ENCODE results near the gene NPLOC4. TPM values are rescaled to one million over a fixed set of nuclear protein-coding genes. Genes with fewer than 3 reads are reported as not detected.

NPLOC4 gene
- total and polyA plus RNA-seq, 4 donors, result 26.7 to 94.3 (median 70.6) TPM

- Histone ChIP-seq H3K9me3 (ENCODE audit: control insufficient read depth, low read length) (no peaks in the 10 kb centered on the region), H3K4me3 (ENCODE audit: low read length in 2 of 2) (no peak overlapping the region), H3K27ac (ENCODE audit: low read depth in 1 of 2, low read length in 2 of 2) (no peak overlapping the region), H3K4me1 (ENCODE audit: control insufficient read depth in 1 of 2, insufficient read depth in 2 of 2, low read length in 2 of 2) (no peaks in the 10 kb centered on the region), H3K27me3 (ENCODE audit: control insufficient read depth in 1 of 2, insufficient read depth in 2 of 2, low read length in 1 of 2) (no peaks in the 10 kb centered on the region), H3K36me3 (ENCODE audit: control insufficient read depth in 1 of 2, insufficient read depth in 2 of 2, low read length in 1 of 2) (no peaks in the 10 kb centered on the region)
- WGBS, 2 donors, result 4 to 6% methylated on average over 16 to 17 of the region's 17 CpGs
- intact Hi-C loops (cut with DNase I), result no loop called here
- DNase-seq (peak in 1 of 2 donors; percentile 91), ATAC-seq (ENCODE audit: low FRiP score) (peak; percentile 5)
These were observed 113.4 kb downstream of the NPLOC4 start for GRCh38 chr17:81523402-81524038.

- DNase-seq, result no peak
- WGBS, 2 donors, result 58 to 59% methylated on average over 26 of the region's 26 CpGs
These were observed 114.2 kb downstream of the NPLOC4 start for GRCh38 chr17:81522491-81523401.

GRCh38 chr17:81520021-81520901, 116.7 kb downstream of the NPLOC4 start:
- peaks cover 0 to 1% of the 10 kb centered on the region in 2 donors for H3K4me1 ChIP-seq (ENCODE audit: control insufficient read depth in 1 of 2, insufficient read depth in 2 of 2, low read length in 2 of 2)

More at GRCh38 chr17:81522491-81523401, 114.2 kb downstream of the NPLOC4 start:
- Histone ChIP-seq H3K36me3 (ENCODE audit: control insufficient read depth in 1 of 2, insufficient read depth in 2 of 2, low read length in 1 of 2) (no peaks in the 10 kb centered on the region), H3K27ac (ENCODE audit: low read depth in 1 of 2, low read length in 2 of 2) (no peak overlapping the region), H3K27me3 (ENCODE audit: control insufficient read depth in 1 of 2, insufficient read depth in 2 of 2, low read length in 1 of 2) (no peaks in the 10 kb centered on the region), H3K4me3 (ENCODE audit: low read length in 2 of 2) (no peak overlapping the region), H3K9me3 (ENCODE audit: control insufficient read depth, low read length) (no peaks in the 10 kb centered on the region), H3K4me1 (ENCODE audit: control insufficient read depth in 1 of 2, insufficient read depth in 2 of 2, low read length in 2 of 2) (peaks cover 0 to 1% of the 10 kb centered on the region in 2 donors)
- no peak for ATAC-seq (ENCODE audit: low FRiP score)
- intact Hi-C loops (cut with DNase I), result no loop called here

GRCh38 chr17:81519284-81520020, 117.5 kb downstream of the NPLOC4 start:
- 7 to 8% methylated on average over 54 to 61 of the region's 61 CpGs for WGBS, 2 donors
- DNase-seq (peak in 1 of 2 donors; percentile 89), ATAC-seq (ENCODE audit: low FRiP score) (no peak)
- Histone ChIP-seq H3K9me3 (ENCODE audit: control insufficient read depth, low read length) (no peaks in the 10 kb centered on the region), H3K27me3 (ENCODE audit: control insufficient read depth in 1 of 2, insufficient read depth in 2 of 2, low read length in 1 of 2) (no peaks in the 10 kb centered on the region), H3K4me3 (ENCODE audit: low read length in 2 of 2) (peak overlapping the region; percentile 11 to 37), H3K36me3 (ENCODE audit: control insufficient read depth in 1 of 2, insufficient read depth in 2 of 2, low read length in 1 of 2) (no peaks in the 10 kb centered on the region), H3K4me1 (ENCODE audit: control insufficient read depth in 1 of 2, insufficient read depth in 2 of 2, low read length in 2 of 2) (peaks cover 0 to 1% of the 10 kb centered on the region in 2 donors), H3K27ac (ENCODE audit: low read depth in 1 of 2, low read length in 2 of 2) (no peak overlapping the region)
- intact Hi-C loops (cut with DNase I), result loop anchor here (2.0 to 5.0 kb wide), 2 partner anchors 33 to 83 kb away; partner anchors contain the start of gene FAAP100 (in 1 of the 2)

More at GRCh38 chr17:81520021-81520901, 116.7 kb downstream of the NPLOC4 start:
- no peaks in the 10 kb centered on the region for H3K9me3 ChIP-seq (ENCODE audit: control insufficient read depth, low read length)
- no peak for ATAC-seq (ENCODE audit: low FRiP score)
- intact Hi-C loops (cut with DNase I), result loop anchor here in 1 of 2 donors (2.0 kb wide), 1 partner anchor 33 kb away; the partner anchor contains the start of gene FAAP100
- H3K36me3 ChIP-seq (ENCODE audit: control insufficient read depth in 1 of 2, insufficient read depth in 2 of 2, low read length in 1 of 2), result no peaks in the 10 kb centered on the region
- H3K27me3 ChIP-seq (ENCODE audit: control insufficient read depth in 1 of 2, insufficient read depth in 2 of 2, low read length in 1 of 2), result no peaks in the 10 kb centered on the region
- WGBS, 2 donors, result 80 to 84% methylated on average over 14 of the region's 14 CpGs
- no peak overlapping the region for H3K4me3 ChIP-seq (ENCODE audit: low read length in 2 of 2)
- no peak overlapping the region for H3K27ac ChIP-seq (ENCODE audit: low read depth in 1 of 2, low read length in 2 of 2)
- no peak for DNase-seq

- 1% methylated on average over 30 to 47 of the region's 47 CpGs for WGBS, 2 donors
- intact Hi-C loops (cut with DNase I), result loop anchor here (5.0 kb wide), 1 partner anchor 83 kb away; no protein-coding TSS in a partner anchor
- ATAC-seq (ENCODE audit: low FRiP score) (peak; percentile 41), DNase-seq (peak in 1 of 2 donors; percentile 83)
- no peaks in the 10 kb centered on the region for H3K27me3 ChIP-seq (ENCODE audit: control insufficient read depth in 1 of 2, insufficient read depth in 2 of 2, low read length in 1 of 2)
- peak overlapping the region in 1 of 2 donors; percentile 25 for H3K27ac ChIP-seq (ENCODE audit: low read depth in 1 of 2, low read length in 2 of 2)
- H3K9me3 ChIP-seq (ENCODE audit: control insufficient read depth, low read length), result no peaks in the 10 kb centered on the region
- peak overlapping the region; percentile 37 to 51 for H3K4me3 ChIP-seq (ENCODE audit: low read length in 2 of 2)
- peaks cover 0 to 1% of the 10 kb centered on the region in 2 donors for H3K4me1 ChIP-seq (ENCODE audit: control insufficient read depth in 1 of 2, insufficient read depth in 2 of 2, low read length in 2 of 2)
- H3K36me3 ChIP-seq (ENCODE audit: control insufficient read depth in 1 of 2, insufficient read depth in 2 of 2, low read length in 1 of 2), result no peaks in the 10 kb centered on the region
These were observed 118.1 kb downstream of the NPLOC4 start for GRCh38 chr17:81518785-81519283.

- intact Hi-C loops (cut with DNase I), result loop anchor here (5.0 kb wide), 1 partner anchor 84 kb away; no protein-coding TSS in a partner anchor
- H3K27ac ChIP-seq (ENCODE audit: low read depth in 1 of 2, low read length in 2 of 2), result peak overlapping the region in 1 of 2 donors; percentile 39
- 10 to 12% methylated on average over 22 to 24 of the region's 24 CpGs for WGBS, 2 donors
- DNase-seq, result no peak
- H3K4me3 ChIP-seq (ENCODE audit: low read length in 2 of 2), result peak overlapping the region; percentile 14 to 51
- ATAC-seq (ENCODE audit: low FRiP score), result no peak
- H3K36me3 ChIP-seq (ENCODE audit: control insufficient read depth in 1 of 2, insufficient read depth in 2 of 2, low read length in 1 of 2), result no peaks in the 10 kb centered on the region
- peaks cover 0 to 1% of the 10 kb centered on the region in 2 donors for H3K4me1 ChIP-seq (ENCODE audit: control insufficient read depth in 1 of 2, insufficient read depth in 2 of 2, low read length in 2 of 2)
- no peaks in the 10 kb centered on the region for H3K27me3 ChIP-seq (ENCODE audit: control insufficient read depth in 1 of 2, insufficient read depth in 2 of 2, low read length in 1 of 2)
- no peaks in the 10 kb centered on the region for H3K9me3 ChIP-seq (ENCODE audit: control insufficient read depth, low read length)
These were observed 118.7 kb downstream of the NPLOC4 start for GRCh38 chr17:81518113-81518784.

Measured in aorta (tissue), 5 donors.